GM23338 (cell line): ENCODE results near the gene AKAP13. TPM values are rescaled to one million over a fixed set of nuclear protein-coding genes. Genes with fewer than 3 reads are reported as not detected.

Experiments used
- ATAC-seq: fragments of 200-7000 bp; cut with Tn5 transposase; 3 replicates; pipeline ENCODE4 v1.9.1; 2020
- DNase-seq: peaks from one replicate; pipeline ENCODE4 v3.0.0-alpha.2; 2015; ENCODE audit warnings: low spot score
- H2AFZ ChIP-seq: fragments of 200-600 bp; sonication (generic); 2 replicates; pipeline ENCODE4 v1.8.0; 2016; ENCODE audit warnings: antibody characterized with exemption, mild to moderate bottlenecking, moderate library complexity
- H3F3A ChIP-seq: fragments of 200-600 bp; sonication (generic); replicated peaks from 2 replicates; pipeline ENCODE4 v1.8.0; 2017; ENCODE audit warnings: antibody characterized with exemption, mixed run types, low read depth
- H3K27ac ChIP-seq: fragments of 200-600 bp; sonication (generic); 2 replicates; pipeline ENCODE4 v1.6.1; 2016; ENCODE audit warnings: low read depth
- H3K27me3 ChIP-seq: fragments of 200-600 bp; sonication (generic); 2 replicates; pipeline ENCODE4 v1.8.0; 2016; ENCODE audit warnings: mild to moderate bottlenecking, mixed run types, moderate library complexity; ENCODE audit not compliant: insufficient read depth
- H3K36me3 ChIP-seq: fragments of 200-600 bp; sonication (generic); 2 replicates; pipeline ENCODE4 v1.8.0; 2016; ENCODE audit warnings: mild to moderate bottlenecking; ENCODE audit not compliant: insufficient read depth
- H3K4me1 ChIP-seq: fragments of 200-600 bp; sonication (generic); 2 replicates; pipeline ENCODE4 v1.8.0; 2016; ENCODE audit warnings: mild to moderate bottlenecking, moderate library complexity; ENCODE audit not compliant: insufficient read depth
- H3K4me2 ChIP-seq: fragments of 200-600 bp; sonication (generic); 2 replicates; pipeline ENCODE4 v1.7.1; 2017; ENCODE audit warnings: mixed run types
- H3K4me3 ChIP-seq: fragments of 200-600 bp; sonication (generic); 2 replicates; pipeline ENCODE4 v1.6.1; 2016; ENCODE audit warnings: mixed run types
- H3K79me2 ChIP-seq: fragments of 200-600 bp; sonication (generic); replicated peaks from 2 replicates; pipeline ENCODE4 v1.8.0; 2017; ENCODE audit warnings: mild to moderate bottlenecking; ENCODE audit not compliant: insufficient read depth
- H3K9me2 ChIP-seq: fragments of 200-600 bp; sonication (generic); 2 replicates; pipeline ENCODE4 v1.8.0; 2017; ENCODE audit not compliant: insufficient read depth
- H4K20me1 ChIP-seq: fragments of 200-600 bp; sonication (generic); replicated peaks from 2 replicates; pipeline ENCODE4 v1.8.0; 2017; ENCODE audit warnings: mild to moderate bottlenecking; ENCODE audit not compliant: insufficient read depth
- H3K27ac Mint-ChIP-seq: 2 replicates; pipeline ENCODE4 v1.8.0; 2020; ENCODE audit warnings: inconsistent platforms, mild to moderate bottlenecking, moderate library complexity, mixed read lengths
- H3K27me3 Mint-ChIP-seq: 3 replicates; pipeline ENCODE4 v1.8.0; 2022; ENCODE audit warnings: low read depth, mild to moderate bottlenecking, moderate library complexity, mixed read lengths, inconsistent platforms; ENCODE audit not compliant: insufficient read depth, poor library complexity
- H3K36me3 Mint-ChIP-seq: 3 replicates; pipeline ENCODE4 v1.8.0; 2021; ENCODE audit warnings: low read depth, mild to moderate bottlenecking, inconsistent platforms, moderate library complexity, mixed read lengths
- H3K4me1 Mint-ChIP-seq: 3 replicates; pipeline ENCODE4 v1.8.0; 2020; ENCODE audit warnings: mild to moderate bottlenecking, inconsistent platforms, mixed read lengths
- H3K4me3 Mint-ChIP-seq: 3 replicates; pipeline ENCODE4 v1.8.0; 2021; ENCODE audit warnings: moderate library complexity, mild to moderate bottlenecking, inconsistent platforms, mixed read lengths
- H3K9me3 Mint-ChIP-seq: 3 replicates; pipeline ENCODE4 v1.8.0; 2020; ENCODE audit warnings: moderate library complexity, mild to moderate bottlenecking, inconsistent platforms, mixed read lengths
- CREB1 ChIP-seq: fragments of 250-450 bp; sonication (Bioruptor Pico); IDR thresholded peaks from 2 replicates; pipeline ENCODE4 v1.5.0; 2020; ENCODE audit warnings: low read depth, mild to moderate bottlenecking, moderate library complexity
- CTCF ChIP-seq, 2 experiments: fragments of 200-600 bp in 1 of 2; sonication (generic) in 1 of 2; conservative IDR thresholded peaks; 2 replicates each; pipeline versions ENCODE4 v1.5.1 to v1.6.1; 2016 to 2017; ENCODE audit warnings: antibody characterized with exemption in 2 of 2, low read depth in 2 of 2, mild to moderate bottlenecking in 2 of 2, moderate library complexity in 1 of 2
- ETS1 ChIP-seq: IDR thresholded peaks from 2 replicates; pipeline ENCODE4 v1.6.1; 2016; ENCODE audit warnings: antibody characterized with exemption
- EZH2 ChIP-seq: fragments of 200-600 bp; sonication (generic); IDR thresholded peaks from one replicate; pipeline ENCODE4 v1.8.0; 2017; ENCODE audit warnings: antibody characterized with exemption, mild to moderate bottlenecking, low read depth; ENCODE audit not compliant: unreplicated experiment
- EZH2phosphoT487 ChIP-seq: fragments of 200-600 bp; sonication (generic); IDR thresholded peaks from one replicate; pipeline ENCODE4 v1.8.1; 2018; ENCODE audit warnings: antibody characterized with exemption; ENCODE audit not compliant: unreplicated experiment
- JUNB ChIP-seq: IDR thresholded peaks from one replicate; pipeline ENCODE4 v1.6.1; 2016; ENCODE audit warnings: antibody characterized with exemption; ENCODE audit not compliant: unreplicated experiment
- NANOG ChIP-seq: IDR thresholded peaks from 2 replicates; pipeline ENCODE4 v1.6.1; 2016; ENCODE audit warnings: antibody characterized with exemption, borderline replicate concordance
- POLR2AphosphoS5 ChIP-seq: IDR thresholded peaks from 2 replicates; pipeline ENCODE4 v1.6.1; 2016; ENCODE audit warnings: antibody characterized with exemption, low read depth
- REST ChIP-seq: IDR thresholded peaks from one replicate; pipeline ENCODE4 v1.6.1; 2018; ENCODE audit warnings: antibody characterized with exemption; ENCODE audit not compliant: unreplicated experiment
- STAT1 ChIP-seq: IDR thresholded peaks from one replicate; pipeline ENCODE4 v1.6.1; 2016; ENCODE audit warnings: antibody characterized with exemption; ENCODE audit not compliant: unreplicated experiment
- ZNF114 ChIP-seq: fragments of 250-450 bp; sonication (Bioruptor Pico); IDR thresholded peaks from 2 replicates; pipeline ENCODE4 v1.5.0; 2020; ENCODE audit warnings: mild to moderate bottlenecking, moderate library complexity
- ZNF331 ChIP-seq: fragments of 250-450 bp; sonication (Bioruptor Pico); IDR thresholded peaks from 2 replicates; pipeline ENCODE4 v1.5.0; 2020; ENCODE audit warnings: low read depth, mild to moderate bottlenecking, moderate library complexity
- ZNF462 ChIP-seq: fragments of 250-450 bp; sonication (Bioruptor Pico); IDR thresholded peaks from 2 replicates; pipeline ENCODE4 v1.5.0; 2020; ENCODE audit warnings: mild to moderate bottlenecking, moderate library complexity
- polyA plus RNA-seq: library from polyadenylated mRNA; unstranded; fragments of >200 nt; fragmentation: Nextera tagmentation; extraction: Ambion mirVana; gene quantifications from 2 replicates; pipeline ENCODE4 v1.2.1, GENCODE V29; 2016
- total RNA-seq: library from RNA; depleted of rRNA; stranded (reverse); fragments of >200 nt; shearing (Covaris generic); gene quantifications from 2 replicates; pipeline ENCODE4 v1.2.3, GENCODE V29; 2014

AKAP13 gene
- total and polyA plus RNA-seq, 2 experiments from 2014 or later: 46.2 to 60.7 TPM

GRCh38 chr15:85673326-85673725, 292.9 kb downstream of the AKAP13 start:
- no peak for TF ChIP-seq NANOG
- TF ChIP-seq CTCF (conservative IDR thresholded peaks at IDR 0.05; ENCODE audit: low read depth in 2 of 2): no peak
- no peak for TF ChIP-seq STAT1
- TF ChIP-seq EZH2: no peak
- no peak for TF ChIP-seq CREB1
- TF ChIP-seq EZH2phosphoT487: no peak
- no peak for TF ChIP-seq POLR2AphosphoS5
- no peak for TF ChIP-seq REST
- TF ChIP-seq ZNF331 (CRISPR knock-in tag): no peak
- TF ChIP-seq JUNB: no peak
- TF ChIP-seq ZNF462: no peak
- TF ChIP-seq ETS1: no peak
- TF ChIP-seq ZNF114 (CRISPR knock-in tag): no peak
- peaks cover 2% of the 10 kb centered on the region for H3K27me3 Mint-ChIP-seq
- H3K27ac Mint-ChIP-seq: no peak overlapping the region
- Histone ChIP-seq H3K4me3 (no peak overlapping the region), H3K36me3 (no peaks in the 10 kb centered on the region), H3K27me3 (no peaks in the 10 kb centered on the region), H2AFZ (no peak overlapping the region), H3K4me1 (no peaks in the 10 kb centered on the region), H3K9me2 (no peaks in the 10 kb centered on the region), H4K20me1 (no peaks in the 10 kb centered on the region), H3K27ac (no peak overlapping the region), H3K79me2 (no peaks in the 10 kb centered on the region), H3F3A (no peaks in the 10 kb centered on the region), H3K4me2 (no peak overlapping the region)
- ATAC-seq: no peak
- H3K4me3 Mint-ChIP-seq: no peak overlapping the region
- DNase-seq: no peak
- peaks cover 14% of the 10 kb centered on the region; the same call in 2 of the 3 replicates for H3K36me3 Mint-ChIP-seq
- H3K4me1 Mint-ChIP-seq: no peaks in the 10 kb centered on the region
- H3K9me3 Mint-ChIP-seq: no peaks in the 10 kb centered on the region
